Fibroblast of villous mesenchyme (primary cell): ENCODE results near the gene HOMER2. TPM values are rescaled to one million over a fixed set of nuclear protein-coding genes. Genes with fewer than 3 reads are reported as not detected.
"Not testable (repeated sequence)": the region's sequence is repeated elsewhere in the genome, so short reads cannot be mapped to it uniquely, and the experiment has no call there.

Experiments used
- DNase-seq: peaks from one replicate; pipeline ENCODE4 v3.0.0-alpha.2; 2010; ENCODE audit warnings: low read depth
- H3K4me3 ChIP-seq: 2 replicates; pipeline ENCODE4 v1.5.1; 2011; ENCODE audit warnings: low read depth, mild to moderate bottlenecking, low read length
- total RNA-seq: library from RNA; depleted of rRNA; stranded (reverse); fragments of >200 nt; gene quantifications from 2 replicates; pipeline ENCODE4 v1.2.3, GENCODE V29; 2012
- TF ChIP-seq, protein P1 (sequence below): IDR thresholded peaks from 2 replicates; pipeline ENCODE4 v1.5.1; 2012; ENCODE audit warnings: low read depth, mild to moderate bottlenecking, low read length; ENCODE audit not compliant: insufficient read depth

HOMER2 gene
- 1.3 TPM in 2 replicates for total RNA-seq

DNA sequence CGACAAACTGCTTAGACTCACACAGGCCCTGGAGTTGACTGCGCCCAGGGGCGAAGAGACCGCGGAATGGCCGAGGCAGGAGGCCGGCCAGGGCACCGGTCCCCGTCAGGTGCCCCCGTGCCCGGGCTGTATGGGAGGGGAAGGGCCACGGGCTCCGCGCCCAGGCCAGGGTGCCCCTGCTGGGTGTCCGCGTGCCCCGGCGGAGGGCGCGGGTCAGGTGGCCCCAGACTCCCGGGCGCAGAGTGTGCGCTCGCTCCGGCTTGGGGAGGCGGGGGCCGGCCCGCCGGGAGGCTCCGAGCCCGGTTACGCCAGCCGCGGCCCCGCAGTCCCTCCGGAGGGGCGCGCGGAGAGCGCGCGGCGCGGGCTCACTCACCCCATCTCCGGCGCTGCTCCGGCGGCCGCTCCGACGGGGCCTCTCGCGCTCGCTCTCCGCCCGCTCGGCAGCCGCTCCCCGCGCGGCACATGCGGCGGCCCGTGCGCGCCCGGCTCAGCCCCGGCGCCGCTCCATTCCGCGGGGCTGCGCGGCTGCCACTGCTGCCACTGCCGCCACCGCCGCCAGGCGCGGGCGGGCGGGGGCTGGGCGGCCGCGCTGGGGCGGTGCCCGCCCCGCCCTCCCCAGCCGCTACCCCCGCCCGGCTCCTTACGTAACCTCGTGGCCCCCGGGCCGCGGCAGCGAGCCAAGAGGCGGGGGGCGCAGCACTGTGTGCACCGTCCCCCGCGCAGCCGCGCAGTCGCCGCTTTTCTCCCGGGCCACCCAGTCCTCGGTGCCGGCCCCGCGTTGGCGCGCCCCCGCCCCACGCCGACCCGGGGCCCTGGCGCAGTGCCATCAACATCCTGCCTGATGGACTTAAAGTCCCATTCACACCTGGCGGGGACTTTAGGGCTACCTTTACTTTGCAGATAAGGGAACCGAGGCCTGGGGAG, at the start of gene HOMER2:
HOMER2 (minus strand) TSS at position 563 of the 924 bp plus-strand sequence; CDS start at position 378, 185 bp downstream.
- no peak for DNase-seq
- peak within 1 kb of the TSS; percentile 21 for H3K4me3 ChIP-seq
- TF ChIP-seq, protein P1, sequence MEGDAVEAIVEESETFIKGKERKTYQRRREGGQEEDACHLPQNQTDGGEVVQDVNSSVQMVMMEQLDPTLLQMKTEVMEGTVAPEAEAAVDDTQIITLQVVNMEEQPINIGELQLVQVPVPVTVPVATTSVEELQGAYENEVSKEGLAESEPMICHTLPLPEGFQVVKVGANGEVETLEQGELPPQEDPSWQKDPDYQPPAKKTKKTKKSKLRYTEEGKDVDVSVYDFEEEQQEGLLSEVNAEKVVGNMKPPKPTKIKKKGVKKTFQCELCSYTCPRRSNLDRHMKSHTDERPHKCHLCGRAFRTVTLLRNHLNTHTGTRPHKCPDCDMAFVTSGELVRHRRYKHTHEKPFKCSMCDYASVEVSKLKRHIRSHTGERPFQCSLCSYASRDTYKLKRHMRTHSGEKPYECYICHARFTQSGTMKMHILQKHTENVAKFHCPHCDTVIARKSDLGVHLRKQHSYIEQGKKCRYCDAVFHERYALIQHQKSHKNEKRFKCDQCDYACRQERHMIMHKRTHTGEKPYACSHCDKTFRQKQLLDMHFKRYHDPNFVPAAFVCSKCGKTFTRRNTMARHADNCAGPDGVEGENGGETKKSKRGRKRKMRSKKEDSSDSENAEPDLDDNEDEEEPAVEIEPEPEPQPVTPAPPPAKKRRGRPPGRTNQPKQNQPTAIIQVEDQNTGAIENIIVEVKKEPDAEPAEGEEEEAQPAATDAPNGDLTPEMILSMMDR: no peak

GRCh38 chr15:83000672-83001031, 48.1 kb upstream of the HOMER2 start:
- not testable (repeated sequence) for H3K4me3 ChIP-seq, DNase-seq

DNA sequence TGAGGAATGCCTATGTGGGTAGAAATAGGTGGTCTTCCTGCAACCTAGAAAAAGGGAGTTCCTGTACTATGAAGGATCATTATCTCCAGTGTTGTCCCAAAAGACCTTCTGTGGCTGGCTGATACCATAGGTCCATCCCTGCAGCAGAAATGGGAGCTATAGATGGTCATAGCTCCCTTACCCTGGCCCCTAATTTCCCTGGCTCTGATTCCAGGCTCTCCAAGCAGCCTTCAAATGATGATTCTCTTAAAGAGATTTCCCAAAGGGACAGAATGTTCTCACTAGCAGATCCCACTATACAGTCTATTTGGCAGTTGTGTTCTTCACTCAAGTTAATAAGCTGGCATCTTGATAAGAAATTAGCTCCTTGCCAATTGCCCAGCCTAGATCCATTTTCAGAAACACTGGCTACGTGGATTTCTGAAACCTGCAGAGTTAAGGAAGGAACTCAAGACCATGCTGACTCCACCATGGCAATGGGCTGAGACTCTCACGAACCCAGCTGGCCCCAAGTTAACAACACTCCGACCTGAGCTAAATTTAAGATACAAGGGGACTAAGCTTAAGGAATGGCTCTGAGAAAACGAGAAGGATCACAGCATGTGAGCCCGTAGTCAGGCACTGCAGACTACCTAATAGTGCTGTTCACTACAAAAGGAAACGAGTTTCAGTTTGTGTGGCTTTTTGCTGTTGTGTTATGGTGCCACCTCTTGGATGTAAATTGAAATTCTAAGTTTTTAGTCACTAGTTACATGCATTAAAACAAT, 47.6 kb upstream of the HOMER2 start:
- TF ChIP-seq, protein P1: peak; percentile 51
- H3K4me3 ChIP-seq: peak overlapping the region; percentile 59
- DNase-seq: peak; percentile 67

DNA sequence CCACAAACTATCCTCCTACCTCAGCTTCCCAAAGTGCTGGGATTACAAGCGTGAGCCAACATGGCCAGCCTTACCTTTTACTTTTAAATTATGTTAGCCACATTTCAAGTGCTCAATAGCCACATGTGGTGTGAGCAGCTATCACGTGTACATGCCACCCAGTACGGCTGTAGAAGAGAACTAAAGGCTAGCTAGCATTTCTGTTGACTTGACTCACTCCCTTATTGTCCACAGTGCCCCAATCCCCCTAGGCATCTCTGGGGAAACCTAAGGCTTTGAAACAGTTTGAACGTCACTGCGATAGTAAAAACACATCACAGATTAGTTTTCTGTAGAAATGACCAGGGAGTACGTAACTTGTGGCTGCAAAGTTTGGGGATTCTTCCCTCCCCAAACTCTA, 46.9 kb upstream of the HOMER2 start:
- H3K4me3 ChIP-seq: no peak overlapping the region
- no peak for DNase-seq
- TF ChIP-seq, protein P1: no peak

GRCh38 chr15:82995938-82996337, 43.4 kb upstream of the HOMER2 start:
- DNase-seq: peak; percentile 22

GRCh38 chr15:82995076-82995475, 42.6 kb upstream of the HOMER2 start:
- no peak for DNase-seq
- no peak overlapping the region for H3K4me3 ChIP-seq
- TF ChIP-seq, protein P1: no peak

More at GRCh38 chr15:82995938-82996337, 43.4 kb upstream of the HOMER2 start:
- TF ChIP-seq, protein P1: no peak
- no peak overlapping the region for H3K4me3 ChIP-seq

DNA sequence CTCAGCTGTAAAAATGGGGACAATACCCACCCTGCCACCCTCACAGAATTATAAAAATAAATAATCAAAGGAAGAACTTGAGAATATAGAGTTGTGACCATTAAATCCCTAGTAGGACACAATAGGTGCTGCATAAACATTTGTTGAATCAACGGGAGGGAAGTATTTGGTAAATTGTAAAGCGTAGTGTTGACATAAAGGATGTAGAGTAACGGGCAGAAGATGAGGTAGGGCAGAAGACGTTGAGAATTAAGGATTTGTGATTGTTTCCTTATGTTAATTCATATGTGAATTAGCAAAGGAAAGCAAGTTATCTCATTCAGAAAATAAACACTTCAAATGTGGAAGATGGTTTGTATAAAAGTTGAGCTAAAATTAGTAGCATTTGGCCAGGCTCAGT, 40.6 kb upstream of the HOMER2 start:
- TF ChIP-seq, protein P1: no peak

More for the DNA sequence above, 40.6 kb upstream of the HOMER2 start:
- H3K4me3 ChIP-seq: no peak overlapping the region
- no peak for DNase-seq
